Measurements from ENCODE around the gene TLE3. TPM values are rescaled to one million over a fixed set of nuclear protein-coding genes. Genes with fewer than 3 reads are reported as not detected.

TLE3 gene
- polyA plus RNA-seq, 1 donor = 35.5 TPM

GRCh38 chr15:70048578-70049514 lies 48.9 kb downstream of the TLE3 start:
- no peak for DNase-seq

DNA sequence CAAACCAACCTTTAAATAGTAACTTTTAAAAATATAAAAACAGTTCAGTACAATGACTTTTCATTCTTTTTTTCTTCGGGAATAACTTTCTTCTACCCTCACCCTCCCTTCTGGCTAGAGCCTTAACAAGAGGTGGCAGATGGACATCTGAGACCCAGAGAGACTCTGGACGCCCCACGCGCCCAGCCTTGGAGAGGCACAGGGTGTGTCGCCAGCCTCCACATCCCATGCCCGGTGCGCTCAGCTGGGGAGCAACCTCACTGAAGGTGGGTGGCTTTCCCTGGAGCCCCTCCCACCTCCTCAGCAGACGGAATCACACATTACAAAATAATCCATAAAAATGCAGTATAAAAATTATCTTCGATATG lies 49.5 kb downstream of the TLE3 start:
- no peak for DNase-seq

DNA sequence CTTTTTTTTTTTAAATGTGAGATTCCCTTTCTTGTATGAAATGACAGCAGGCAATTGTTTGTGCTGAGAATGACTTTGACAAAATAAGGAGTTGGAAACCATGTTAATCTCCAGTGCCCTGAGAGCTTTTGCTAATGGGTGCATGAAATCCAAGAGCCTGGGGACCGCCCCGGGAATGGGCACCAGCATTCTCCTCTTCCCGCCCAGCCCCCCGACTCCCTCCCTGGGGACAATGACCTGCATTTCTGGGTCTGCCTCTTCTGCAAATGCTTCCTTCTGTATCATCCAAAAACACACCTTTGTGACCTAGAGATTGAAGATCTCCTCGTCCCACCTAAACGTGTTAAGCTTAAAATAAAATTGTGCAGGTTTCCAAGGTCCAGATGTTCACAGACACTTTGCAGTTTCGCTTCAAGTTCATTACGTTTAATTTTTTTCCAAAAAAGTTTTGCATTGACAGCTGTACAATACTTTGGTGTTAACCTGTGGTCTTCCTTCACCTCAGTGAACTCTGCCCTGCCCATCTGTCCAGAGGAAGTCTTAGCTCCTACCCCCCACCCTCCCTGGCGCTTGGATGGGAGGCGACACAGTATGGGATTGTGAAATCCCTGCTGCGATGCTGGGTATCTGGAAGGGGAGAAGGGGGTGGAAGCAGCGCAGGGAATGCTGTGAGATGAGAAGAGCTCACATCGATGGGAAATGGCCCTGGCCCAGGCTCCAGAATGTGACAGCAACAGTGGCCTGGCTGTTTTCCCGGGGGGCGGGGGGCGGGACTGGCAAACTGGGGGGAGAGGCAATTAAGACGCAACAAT lies 50.1 kb downstream of the TLE3 start:
- DNase-seq = no peak

- DNase-seq = no peak
Measured at GRCh38 chr15:70046679-70047369, 50.9 kb downstream of the TLE3 start.

GRCh38 chr15:70045045-70045444 lies 52.7 kb downstream of the TLE3 start:
- no peak for DNase-seq

DNA sequence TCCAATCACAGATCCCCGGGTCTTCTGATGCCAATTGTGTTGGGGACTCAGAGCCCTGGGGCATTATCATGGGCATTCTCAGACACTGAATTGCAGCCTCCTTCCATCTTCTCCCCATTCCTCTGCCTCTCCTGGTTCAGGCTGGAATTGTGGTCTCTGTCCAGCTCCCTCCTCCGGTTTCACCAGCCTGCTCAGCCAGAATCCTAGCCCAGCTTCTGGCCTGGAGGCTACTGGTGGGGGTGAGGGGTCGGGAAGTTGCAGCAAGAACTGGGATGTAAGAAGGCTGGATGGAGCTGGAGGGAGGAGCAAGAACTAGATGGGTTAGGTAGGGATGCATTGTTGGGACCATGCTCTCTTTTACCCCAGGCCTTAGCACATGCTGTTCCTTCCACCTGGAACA lies 53.5 kb downstream of the TLE3 start:
- DNase-seq = no peak

- DNase-seq = no peak
Measured at GRCh38 chr15:70043590-70043989, 54.1 kb downstream of the TLE3 start.

- DNase-seq = no peak
Measured at GRCh38 chr15:70042553-70043214, 55.0 kb downstream of the TLE3 start.

GRCh38 chr15:70039917-70040316 lies 57.8 kb downstream of the TLE3 start:
- no peak for DNase-seq

DNA sequence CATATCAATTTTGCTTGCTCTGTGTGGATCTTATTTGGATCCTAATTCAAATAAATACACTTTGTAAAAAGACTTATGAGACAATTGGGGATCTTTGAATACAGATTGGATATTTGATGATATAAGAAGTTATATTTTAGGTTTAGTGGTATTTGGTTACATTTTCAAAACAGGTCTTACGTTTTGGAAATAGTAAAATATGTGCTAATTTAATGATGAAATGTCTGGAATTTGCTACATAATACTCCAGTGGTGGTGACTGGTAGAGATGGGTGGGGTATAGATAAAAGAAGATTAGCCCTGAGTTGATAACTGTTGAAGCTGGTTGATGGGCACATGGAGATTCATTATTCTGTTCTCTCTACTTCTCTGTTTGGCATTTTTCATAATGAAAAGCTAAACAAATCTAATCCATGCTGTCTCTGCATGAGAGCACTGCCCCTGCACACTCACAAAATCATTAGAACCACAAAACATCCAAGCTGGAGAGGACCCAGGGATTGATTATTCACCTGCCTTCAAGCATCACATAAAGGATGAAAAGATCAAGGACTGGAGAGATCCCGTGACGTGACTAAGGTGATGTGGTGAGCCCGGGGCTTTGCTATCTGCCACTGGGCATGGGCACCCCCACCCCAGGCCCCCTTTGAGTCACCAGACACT lies 58.9 kb downstream of the TLE3 start:
- no peak for DNase-seq

DNA sequence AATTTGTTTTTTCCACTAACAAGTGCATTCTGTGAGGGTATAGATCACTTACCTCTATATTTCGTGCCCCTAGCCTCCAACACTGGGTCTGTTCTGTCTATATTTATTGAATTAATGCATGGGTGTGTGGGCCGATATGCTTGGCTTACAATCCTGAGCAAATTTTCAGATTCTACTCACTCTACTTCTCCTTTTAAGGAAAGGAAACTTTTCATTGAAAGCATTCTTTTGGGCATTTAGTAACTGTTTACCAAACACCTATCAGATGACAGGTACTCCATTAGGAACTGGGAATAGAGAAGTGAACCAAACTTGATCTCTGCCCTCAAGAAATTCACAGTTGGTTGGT lies 60.5 kb downstream of the TLE3 start:
- DNase-seq = no peak

DNA sequence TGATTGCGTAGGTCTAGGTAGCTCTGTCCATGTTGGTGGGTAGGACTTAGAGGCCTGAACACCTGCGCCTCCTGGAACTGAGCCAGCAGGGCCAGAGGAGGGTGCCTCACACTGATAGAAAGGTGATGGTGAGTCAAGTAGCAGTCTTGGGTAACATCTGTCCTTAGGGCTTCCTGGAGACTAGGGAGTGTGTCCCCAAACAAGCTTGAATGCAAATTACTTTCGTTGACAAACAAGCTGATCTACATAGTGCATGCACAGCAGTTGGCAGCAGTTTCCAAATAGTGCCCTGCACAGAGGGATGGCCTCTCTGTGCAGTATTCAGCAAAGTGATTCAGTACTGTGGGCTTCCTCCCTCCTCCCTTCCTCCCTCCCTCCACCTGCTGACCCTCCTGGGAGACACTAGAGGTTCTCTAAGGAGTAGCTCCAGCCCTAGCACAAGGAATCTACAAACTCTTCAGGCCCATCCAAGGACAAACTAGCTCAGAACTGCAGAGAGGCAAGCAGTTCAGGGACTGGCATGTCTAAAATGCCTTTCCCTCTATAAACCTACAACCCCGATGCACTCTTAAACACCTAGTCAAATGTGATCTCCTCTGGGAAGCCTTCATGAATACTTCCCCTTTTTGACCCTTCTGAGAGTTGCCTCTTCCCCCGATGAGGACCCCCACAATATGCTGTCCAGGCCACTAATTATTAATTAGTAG lies 61.0 kb downstream of the TLE3 start:
- no peak for DNase-seq

DNA sequence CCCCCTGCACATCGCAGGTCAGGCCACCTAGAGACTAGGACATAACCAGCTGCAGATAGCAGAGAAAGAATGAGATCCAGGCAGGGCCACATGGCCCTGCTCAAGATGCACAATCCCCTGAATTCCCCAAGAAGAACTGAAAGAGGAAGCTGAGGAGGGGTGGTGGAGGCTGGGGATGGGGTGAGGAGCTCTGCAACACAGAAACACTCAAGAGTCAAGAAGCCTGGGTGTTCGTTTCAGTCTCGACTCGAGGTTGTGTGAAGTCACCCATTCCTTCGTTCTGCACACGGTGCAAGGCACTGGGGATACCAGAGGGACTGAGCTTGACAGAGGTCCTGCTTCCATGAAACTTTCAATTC lies 62.0 kb downstream of the TLE3 start:
- DNase-seq = no peak

DNA sequence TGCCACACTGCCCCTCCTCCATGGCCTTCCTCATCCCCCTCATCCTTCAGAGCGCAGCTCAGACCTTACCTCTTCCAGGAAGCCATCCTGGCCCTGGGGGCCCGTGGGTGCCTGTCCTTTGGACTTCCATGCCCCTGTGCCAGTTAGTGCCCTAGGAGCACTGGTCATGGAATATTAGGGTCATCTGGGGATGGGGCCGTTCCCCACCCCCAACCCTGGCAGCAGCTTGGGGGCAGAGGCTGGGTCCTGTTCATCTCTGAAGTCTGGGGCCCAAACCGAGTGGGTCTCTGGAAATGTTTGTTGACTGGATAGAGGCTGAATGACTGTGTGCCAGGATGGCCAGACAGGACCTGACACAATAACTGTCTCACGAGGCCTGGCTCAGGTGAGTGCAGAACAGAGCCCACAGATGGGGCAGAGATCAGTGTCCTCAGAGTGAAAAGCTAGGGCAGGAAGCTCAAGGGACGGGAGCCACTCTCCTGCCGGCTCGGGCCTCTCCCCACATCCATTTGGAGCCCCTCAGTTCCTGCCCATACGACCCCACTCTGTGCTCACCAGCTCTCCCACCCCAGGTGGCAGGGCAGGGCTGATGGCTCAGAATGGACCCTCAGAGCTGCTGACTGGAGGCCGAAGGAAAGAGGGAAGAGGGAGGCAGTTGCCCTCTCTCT lies 62.5 kb downstream of the TLE3 start:
- no peak for DNase-seq

DNA sequence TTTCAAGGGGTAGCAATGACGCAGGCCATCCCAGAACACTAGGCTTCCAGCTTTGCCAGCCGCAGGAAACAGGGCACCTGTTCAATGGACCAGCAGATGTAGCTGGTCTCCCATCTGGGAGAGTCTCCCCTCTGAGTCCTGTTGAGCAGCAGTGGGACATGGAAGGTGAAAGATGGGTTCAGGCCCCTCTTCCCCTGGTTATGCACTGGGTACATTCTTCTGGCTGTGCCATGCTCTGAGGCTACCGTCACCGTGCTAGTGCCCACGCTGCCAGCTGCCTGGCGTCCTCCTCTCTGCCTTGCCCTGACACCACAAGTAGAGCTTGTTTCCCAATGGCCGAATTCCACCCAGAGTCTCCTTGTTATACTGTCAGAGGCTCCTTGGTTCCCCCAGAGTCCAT lies 63.1 kb downstream of the TLE3 start:
- no peak for DNase-seq

DNA sequence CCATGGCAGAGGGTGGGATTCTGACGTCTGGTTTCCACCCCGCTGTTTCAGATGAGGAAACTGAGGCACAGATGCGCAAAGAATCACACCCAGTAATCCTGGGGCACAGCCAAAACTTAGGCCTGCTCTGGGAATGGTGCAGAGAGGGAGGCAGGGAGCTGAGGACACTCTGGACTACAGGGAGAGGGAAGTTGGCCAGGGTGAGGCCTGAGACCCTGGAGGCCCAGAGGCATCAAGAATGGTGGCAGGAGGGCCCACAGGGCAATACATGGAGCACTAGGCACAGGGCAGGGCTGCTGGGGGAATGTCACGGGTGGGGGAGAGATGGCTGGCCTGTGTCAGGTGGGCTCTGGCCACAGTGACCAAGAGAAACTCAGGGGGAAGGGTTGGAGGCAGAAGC lies 63.6 kb downstream of the TLE3 start:
- DNase-seq = no peak

DNA sequence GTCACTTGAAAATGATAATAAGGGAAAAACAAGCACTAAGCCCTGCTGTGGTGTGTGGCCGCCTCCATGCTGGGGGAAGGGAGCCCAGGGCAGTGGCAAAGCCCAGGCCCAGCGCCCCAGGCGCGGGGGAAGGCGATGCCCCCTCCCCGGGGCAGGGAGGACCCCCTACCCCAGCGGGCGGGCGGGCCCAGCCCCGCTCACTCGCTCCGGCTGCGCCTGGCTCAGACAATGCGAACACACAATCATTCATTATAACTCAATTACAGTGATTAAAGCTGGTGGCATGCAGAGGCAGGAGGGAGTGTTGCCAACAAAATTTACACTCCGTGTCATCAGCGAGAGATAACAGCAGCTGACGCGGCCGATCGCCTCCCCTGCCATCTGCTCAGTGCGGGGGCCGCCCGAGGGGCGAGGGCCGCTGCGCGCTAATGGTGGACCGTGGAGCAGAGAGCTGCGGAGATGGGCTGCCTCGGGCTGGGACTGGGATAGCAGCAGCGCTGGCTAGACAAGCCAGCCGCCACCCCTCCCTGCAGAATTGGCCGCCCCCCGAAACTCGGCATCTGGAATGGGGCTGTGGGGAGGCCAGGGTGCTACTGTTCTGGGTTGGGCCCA lies 64.1 kb downstream of the TLE3 start:
- DNase-seq = no peak

DNA sequence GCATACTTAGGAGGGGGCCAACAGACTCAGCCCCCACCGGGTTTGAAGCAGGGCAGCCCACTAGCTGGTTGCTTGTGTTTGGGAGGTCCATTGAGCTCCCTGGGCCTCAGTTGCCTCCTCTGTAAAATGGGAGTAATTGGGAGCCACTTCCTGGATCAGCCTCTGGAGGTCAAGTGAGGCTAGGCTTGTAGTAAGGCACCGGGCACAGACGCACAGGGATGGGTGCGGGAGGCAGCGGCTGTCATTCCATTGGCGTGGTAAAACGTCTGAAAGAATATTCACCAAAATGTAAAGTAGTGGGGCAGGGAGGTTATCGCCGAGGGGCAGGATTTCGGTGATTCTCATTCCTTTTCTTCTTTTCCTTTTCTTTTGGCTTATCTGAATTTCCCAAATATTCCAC lies 64.6 kb downstream of the TLE3 start:
- DNase-seq = no peak

GRCh38 chr15:70032509-70032908 lies 65.2 kb downstream of the TLE3 start:
- no peak for DNase-seq

- DNase-seq = no peak
Measured at GRCh38 chr15:70031713-70032112, 66.0 kb downstream of the TLE3 start.

All from left kidney (tissue), 2 donors.